Testis (tissue), 2 donors: ENCODE measurements around the gene ADAMTS8.

ENCODE experiments used
- CTCF ChIP-seq, 3 experiments: fragments of 450-650 bp in 2 of 3; fragments of 200-600 bp in 1 of 3; sonication (generic) in 1 of 3; IDR thresholded peaks; one replicate each; pipeline ENCODE4 v1.5.1; 2016 to 2019; ENCODE audit warnings: antibody characterized with exemption in 3 of 3, mild to moderate bottlenecking in 2 of 3, moderate library complexity in 1 of 3
- POLR2A ChIP-seq: fragments of 450-650 bp; IDR thresholded peaks from one replicate; pipeline ENCODE4 v1.6.1; 2017; ENCODE audit warnings: antibody characterized with exemption, mild to moderate bottlenecking, moderate library complexity

- TF ChIP-seq CTCF (IDR thresholded peaks at IDR 0.05): no peak
- no peak for TF ChIP-seq POLR2A
Observed at GRCh38 chr11:130441719-130442118, 13.3 kb upstream of the ADAMTS8 start.
